Measurements from ENCODE around the gene PVALEF. TPM values are rescaled to one million over a fixed set of nuclear protein-coding genes. Genes with fewer than 3 reads are reported as not detected.

The PVALEF gene
- total RNA-seq, 4 donors from 2014 or later, result not detected

DNA sequence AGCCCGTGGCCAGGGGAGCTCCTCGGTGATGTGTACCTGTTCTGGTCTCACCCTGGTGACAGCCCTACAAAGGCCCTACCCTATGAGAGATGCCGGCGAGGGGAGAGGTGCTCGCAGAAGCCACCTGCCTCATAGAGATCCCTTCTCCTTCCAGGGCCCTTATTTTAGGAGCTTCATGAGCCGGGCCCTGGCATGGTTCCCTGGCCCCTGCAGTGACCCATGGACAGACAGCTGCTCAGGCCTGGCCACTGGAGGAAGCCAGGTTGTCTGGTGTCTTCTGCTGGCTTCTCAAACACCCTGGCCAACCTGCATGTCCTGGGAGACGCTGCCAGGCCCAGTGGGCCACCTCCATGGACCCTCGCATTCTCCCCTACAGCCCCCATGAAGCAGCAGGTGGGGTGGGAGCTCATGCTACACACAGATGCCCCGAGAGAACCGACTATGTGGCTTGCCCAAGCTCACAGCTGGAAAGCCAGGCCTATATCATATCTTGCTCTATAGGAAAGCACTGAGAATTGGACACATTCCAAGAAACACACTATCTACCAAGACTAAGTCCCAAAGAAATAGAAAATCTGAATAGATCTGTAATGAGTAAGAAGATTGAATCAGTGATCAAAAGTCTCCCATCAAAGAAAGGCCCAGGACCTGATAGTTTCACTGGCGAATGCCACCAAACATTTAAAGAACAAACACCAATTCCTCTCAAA is 7.9 kb downstream of the PVALEF start:
- Histone ChIP-seq H3K27ac (no peak overlapping the region), H3K4me3 (no peak overlapping the region), H3K4me1 (no peaks in the 10 kb centered on the region), H3K9me3 (peaks cover 0 to 4% (median 0%) of the 10 kb centered on the region in 3 donors), H3K36me3 (no peaks in the 10 kb centered on the region), H3K27me3 (no peaks in the 10 kb centered on the region)
- no peak for ATAC-seq
- no peak for TF ChIP-seq POLR2AphosphoS5 (IDR thresholded peaks at IDR 0.05)
- TF ChIP-seq, protein P1, sequence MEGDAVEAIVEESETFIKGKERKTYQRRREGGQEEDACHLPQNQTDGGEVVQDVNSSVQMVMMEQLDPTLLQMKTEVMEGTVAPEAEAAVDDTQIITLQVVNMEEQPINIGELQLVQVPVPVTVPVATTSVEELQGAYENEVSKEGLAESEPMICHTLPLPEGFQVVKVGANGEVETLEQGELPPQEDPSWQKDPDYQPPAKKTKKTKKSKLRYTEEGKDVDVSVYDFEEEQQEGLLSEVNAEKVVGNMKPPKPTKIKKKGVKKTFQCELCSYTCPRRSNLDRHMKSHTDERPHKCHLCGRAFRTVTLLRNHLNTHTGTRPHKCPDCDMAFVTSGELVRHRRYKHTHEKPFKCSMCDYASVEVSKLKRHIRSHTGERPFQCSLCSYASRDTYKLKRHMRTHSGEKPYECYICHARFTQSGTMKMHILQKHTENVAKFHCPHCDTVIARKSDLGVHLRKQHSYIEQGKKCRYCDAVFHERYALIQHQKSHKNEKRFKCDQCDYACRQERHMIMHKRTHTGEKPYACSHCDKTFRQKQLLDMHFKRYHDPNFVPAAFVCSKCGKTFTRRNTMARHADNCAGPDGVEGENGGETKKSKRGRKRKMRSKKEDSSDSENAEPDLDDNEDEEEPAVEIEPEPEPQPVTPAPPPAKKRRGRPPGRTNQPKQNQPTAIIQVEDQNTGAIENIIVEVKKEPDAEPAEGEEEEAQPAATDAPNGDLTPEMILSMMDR (IDR thresholded peaks at IDR 0.05), result no peak
- 91 to 96% methylated on average over 2 to 4 of the region's 11 CpGs for WGBS, 2 donors (ENCODE audit: low coverage in 1 of 2)

DNA sequence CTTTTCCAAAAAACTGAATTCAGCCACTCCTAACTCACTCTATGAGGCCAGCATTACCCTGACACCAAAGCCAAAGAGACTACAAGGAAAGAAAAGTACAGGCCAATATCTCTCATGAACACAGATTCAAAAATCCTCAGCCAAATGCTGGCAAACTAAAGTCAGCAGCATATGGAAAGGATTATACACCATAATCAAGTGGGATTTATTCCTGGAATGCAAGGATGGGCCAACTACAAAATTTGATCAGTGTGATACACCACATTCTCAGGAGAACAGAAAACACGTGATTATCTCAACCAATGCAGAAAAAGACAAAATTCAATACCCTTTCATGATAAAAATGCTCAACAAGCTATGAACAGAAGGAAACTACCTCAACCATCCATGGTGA is 8.5 kb downstream of the PVALEF start:
- Histone ChIP-seq H3K36me3 (no peaks in the 10 kb centered on the region), H3K4me3 (no peak overlapping the region), H3K9me3 (peaks cover 0 to 4% (median 0%) of the 10 kb centered on the region in 3 donors), H3K27ac (no peak overlapping the region), H3K27me3 (no peaks in the 10 kb centered on the region), H3K4me1 (no peaks in the 10 kb centered on the region)
- WGBS, 2 donors (ENCODE audit: low coverage in 1 of 2), result 58 to 75% methylated on average over 1 of the region's 1 CpG
- no peak for ATAC-seq
- TF ChIP-seq, protein P1 (IDR thresholded peaks at IDR 0.05), result no peak
- TF ChIP-seq POLR2AphosphoS5 (IDR thresholded peaks at IDR 0.05), result no peak
- TF ChIP-seq POLR2A (IDR thresholded peaks at IDR 0.05), result no peak
- TF ChIP-seq EP300 (IDR thresholded peaks at IDR 0.05), result no peak

DNA sequence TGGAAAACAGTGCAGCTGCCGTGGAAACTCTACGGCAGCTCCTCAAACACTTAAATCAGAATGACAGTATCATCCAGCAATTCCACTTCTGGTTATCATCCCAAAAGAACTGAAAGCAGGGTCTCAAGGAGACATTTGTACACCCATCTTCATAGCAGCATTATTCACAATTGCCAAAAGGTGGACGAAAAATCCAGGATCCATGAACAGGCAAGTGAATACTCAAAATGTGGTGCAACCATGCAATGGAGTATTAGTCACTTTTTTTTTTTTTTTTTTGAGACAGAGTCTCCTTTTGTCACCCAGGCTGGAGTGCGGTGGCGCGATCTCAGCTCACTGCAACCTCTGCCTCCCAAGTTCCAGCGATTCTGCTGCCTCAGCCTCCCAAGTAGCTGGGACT is 11.4 kb downstream of the PVALEF start:
- no peaks in the 10 kb centered on the region for H3K4me1 ChIP-seq
- no peaks in the 10 kb centered on the region for H3K36me3 ChIP-seq
- peaks cover 0 to 4% (median 0%) of the 10 kb centered on the region in 3 donors for H3K9me3 ChIP-seq
- peaks cover 20% of the 10 kb centered on the region for H3K27me3 ChIP-seq
- H3K27ac ChIP-seq, result no peak overlapping the region
- TF ChIP-seq POLR2AphosphoS5 (IDR thresholded peaks at IDR 0.05), result no peak
- TF ChIP-seq, protein P1 (IDR thresholded peaks at IDR 0.05), result no peak
- TF ChIP-seq EP300 (IDR thresholded peaks at IDR 0.05), result no peak
- no peak for TF ChIP-seq POLR2A (IDR thresholded peaks at IDR 0.05)
- no peak overlapping the region for H3K4me3 ChIP-seq
- no peak for ATAC-seq
- 98 to 100% methylated on average over 1 to 7 of the region's 7 CpGs for WGBS, 2 donors (ENCODE audit: low coverage in 1 of 2)

DNA sequence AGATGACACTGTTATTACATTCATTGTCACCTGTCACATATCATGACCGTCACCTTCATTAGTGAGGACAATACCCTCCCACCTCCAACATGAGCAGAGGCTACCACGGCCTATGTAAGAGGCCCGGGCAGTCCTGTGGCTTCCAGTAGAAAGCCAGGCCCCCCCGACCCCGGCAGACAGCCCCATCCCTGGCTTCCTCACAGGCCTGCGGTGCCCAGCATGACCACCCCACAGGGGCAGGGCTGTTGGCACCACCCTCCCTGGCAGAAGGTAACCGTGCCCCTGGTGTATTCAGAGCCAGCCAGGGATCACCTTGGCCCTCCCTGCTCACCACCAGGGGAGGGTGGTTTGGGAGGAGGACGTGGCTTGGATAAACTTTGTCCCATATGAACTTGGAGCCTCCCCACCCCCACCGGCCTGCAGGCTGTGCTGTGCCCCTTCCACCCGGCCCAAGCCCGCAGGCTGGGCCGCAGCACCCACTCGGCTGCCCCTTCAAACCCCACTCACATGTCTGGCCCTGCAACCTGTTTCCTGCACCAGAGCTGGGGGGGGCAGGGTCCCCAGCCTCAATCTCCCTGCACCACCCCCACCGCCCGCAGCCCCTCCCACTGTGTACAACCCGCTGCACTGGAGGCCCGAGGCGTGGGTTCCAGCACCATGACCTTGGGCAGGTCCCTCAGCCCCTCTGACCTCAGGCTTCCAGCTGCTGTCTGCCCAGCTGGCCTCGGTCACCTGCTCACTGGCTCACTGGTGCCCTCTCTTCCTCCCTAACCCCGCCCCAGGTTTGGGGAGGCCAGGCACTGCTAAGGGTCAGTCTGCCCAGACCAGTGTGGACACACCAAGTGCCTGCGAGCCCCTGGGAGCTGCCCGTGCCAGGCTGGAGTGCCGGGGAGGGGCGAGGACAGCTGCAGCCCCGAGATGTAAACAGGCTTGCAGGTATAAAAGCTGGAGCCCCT is 13.1 kb downstream of the PVALEF start:
- no peak for ATAC-seq
- TF ChIP-seq POLR2A (IDR thresholded peaks at IDR 0.05) (no peak), EP300 (IDR thresholded peaks at IDR 0.05) (no peak), POLR2AphosphoS5 (IDR thresholded peaks at IDR 0.05) (no peak)
- TF ChIP-seq, protein P1 (IDR thresholded peaks at IDR 0.05), result no peak
- no peak overlapping the region for H3K27ac ChIP-seq
- peaks cover 0 to 4% (median 0%) of the 10 kb centered on the region in 3 donors for H3K9me3 ChIP-seq
- H3K27me3 ChIP-seq, result peaks cover 37% of the 10 kb centered on the region
- no peak overlapping the region for H3K4me3 ChIP-seq
- 100% methylated on average over 1 of the region's 25 CpGs; no CpG with 5 or more reads in 1 of the 2 donors for WGBS, 2 donors (ENCODE audit: low coverage in 1 of 2)
- no peaks in the 10 kb centered on the region for H3K4me1 ChIP-seq
- H3K36me3 ChIP-seq, result no peaks in the 10 kb centered on the region

Data from gastroesophageal sphincter (tissue), 4 donors.